ENCODE measurements around the gene VLDLR. TPM values are rescaled to one million over a fixed set of nuclear protein-coding genes. Genes with fewer than 3 reads are reported as not detected.

Gene VLDLR
- total RNA-seq (2014; rRNA removed; shearing (Covaris generic)), result 0.05 and 0.06 TPM in 2 replicates
- total RNA-seq (2022), result 0.15 TPM in 1 of 2 replicates, not detected in the other
- percentile 6 among the genes with signal in this experiment for Bru-seq, nascent RNA
- not detected for BruChase-seq, experiment 1, labeled RNA remaining after a 6-hour chase
- BruChase-seq, experiment 2, labeled RNA remaining after a 2-hour chase, result percentile 8 among the genes with signal in this experiment
- long read RNA-seq, result 0 reads

- H2AFZ ChIP-seq (ENCODE audit: low read length), result no peak within 1 kb of the TSS
- H3K27ac ChIP-seq (ENCODE audit: low read depth, low read length, poor library complexity, severe bottlenecking), result no peak within 1 kb of the TSS
- H3K4me3 ChIP-seq (ENCODE audit: low read depth, low read length, poor library complexity, severe bottlenecking), result no peak within 1 kb of the TSS
- no peak for TF ChIP-seq EZH2phosphoT487 (IDR thresholded peaks at IDR 0.05; ENCODE audit: borderline replicate concordance, low read depth, low read length)
- TF ChIP-seq CTCF (conservative IDR thresholded peaks at IDR 0.05; ENCODE audit: low read length), result no peak
- no peaks in the 10 kb centered on the region for H3K79me2 ChIP-seq (ENCODE audit: insufficient read depth, low read depth, low read length)
- H3K4me2 ChIP-seq (ENCODE audit: low read length), result peak within 1 kb of the TSS; percentile 24; the same call in 1 of the 2 replicates
- intact Hi-C loops (cut with micrococcal nuclease; ENCODE audit: unreplicated experiment), result no loop called here
- no peaks in the 10 kb centered on the region for H3K4me1 ChIP-seq (ENCODE audit: insufficient read depth, low read length, poor library complexity, severe bottlenecking)
- no peak for DNase-seq (ENCODE audit: low spot score)
- no peaks in the 10 kb centered on the region for H3K9me2 ChIP-seq (ENCODE audit: insufficient read depth, low read length)
- POLR2A ChIA-PET, result no interaction called here
- no peaks in the 10 kb centered on the region for H4K20me1 ChIP-seq (ENCODE audit: insufficient read depth, low read length)
- CTCF ChIA-PET (ENCODE audit: unreplicated experiment), result no interaction called here
- no peaks in the 10 kb centered on the region for H3K9me3 ChIP-seq (ENCODE audit: low read length)
- BruUV-seq (replicated peaks), result no TSS peak
- H3K36me3 ChIP-seq (ENCODE audit: insufficient read depth, low read length), result no peaks in the 10 kb centered on the region
Observed at GRCh38 chr9:2621722-2622460, at the start of gene VLDLR. VLDLR (plus strand) TSS chr9:2621787; CDS start chr9:2622190, 403 bp downstream.

- Histone ChIP-seq H3K4me2 (ENCODE audit: low read length) (no peak overlapping the region), H3K9me3 (ENCODE audit: low read length) (no peaks in the 10 kb centered on the region), H3K4me1 (ENCODE audit: insufficient read depth, low read length, poor library complexity, severe bottlenecking) (no peaks in the 10 kb centered on the region), H3K36me3 (ENCODE audit: insufficient read depth, low read length) (no peaks in the 10 kb centered on the region), H3K27ac (ENCODE audit: low read depth, low read length, poor library complexity, severe bottlenecking) (no peak overlapping the region), H2AFZ (ENCODE audit: low read length) (no peak overlapping the region), H3K4me3 (ENCODE audit: low read depth, low read length, poor library complexity, severe bottlenecking) (no peak overlapping the region), H3K79me2 (ENCODE audit: insufficient read depth, low read depth, low read length) (no peaks in the 10 kb centered on the region), H3K9me2 (ENCODE audit: insufficient read depth, low read length) (no peaks in the 10 kb centered on the region), H4K20me1 (ENCODE audit: insufficient read depth, low read length) (no peaks in the 10 kb centered on the region)
- POLR2A ChIA-PET, result interaction anchor here (0.5 to 1.0 kb wide), 2 partner anchors 73 to 285 kb away, joined by 3 to 4 read pairs; no protein-coding TSS in a partner anchor
- no TSS peak for BruUV-seq (replicated peaks)
- CTCF ChIA-PET (ENCODE audit: unreplicated experiment), result no interaction called here
- no peak for TF ChIP-seq EZH2phosphoT487 (IDR thresholded peaks at IDR 0.05; ENCODE audit: borderline replicate concordance, low read depth, low read length)
- no peak for TF ChIP-seq CTCF (conservative IDR thresholded peaks at IDR 0.05; ENCODE audit: low read length)
- intact Hi-C loops (cut with micrococcal nuclease; ENCODE audit: unreplicated experiment), result no loop called here
- DNase-seq (ENCODE audit: low spot score), result no peak
Observed at GRCh38 chr9:2574203-2574602, 47.4 kb upstream of the VLDLR start.

- Histone ChIP-seq H3K9me3 (ENCODE audit: low read length) (no peaks in the 10 kb centered on the region), H3K4me3 (ENCODE audit: low read depth, low read length, poor library complexity, severe bottlenecking) (no peak overlapping the region), H4K20me1 (ENCODE audit: insufficient read depth, low read length) (no peaks in the 10 kb centered on the region), H3K27ac (ENCODE audit: low read depth, low read length, poor library complexity, severe bottlenecking) (no peak overlapping the region), H3K36me3 (ENCODE audit: insufficient read depth, low read length) (no peaks in the 10 kb centered on the region), H3K79me2 (ENCODE audit: insufficient read depth, low read depth, low read length) (no peaks in the 10 kb centered on the region), H3K9me2 (ENCODE audit: insufficient read depth, low read length) (no peaks in the 10 kb centered on the region), H2AFZ (ENCODE audit: low read length) (no peak overlapping the region), H3K4me2 (ENCODE audit: low read length) (no peak overlapping the region), H3K4me1 (ENCODE audit: insufficient read depth, low read length, poor library complexity, severe bottlenecking) (no peaks in the 10 kb centered on the region)
- no peak for DNase-seq (ENCODE audit: low spot score)
- intact Hi-C loops (cut with micrococcal nuclease; ENCODE audit: unreplicated experiment), result no loop called here
- no TSS peak for BruUV-seq (replicated peaks)
- ChIA-PET CTCF (ENCODE audit: unreplicated experiment) (no interaction called here), POLR2A (no interaction called here)
- TF ChIP-seq CTCF (conservative IDR thresholded peaks at IDR 0.05; ENCODE audit: low read length) (no peak), EZH2phosphoT487 (IDR thresholded peaks at IDR 0.05; ENCODE audit: borderline replicate concordance, low read depth, low read length) (no peak)
Observed at GRCh38 chr9:2576631-2577030, 45.0 kb upstream of the VLDLR start.

All from OCI-LY7 (cell line).